Liver (tissue), 9 donors: ENCODE measurements around the gene PIK3CG. TPM values are rescaled to one million over a fixed set of nuclear protein-coding genes. Genes with fewer than 3 reads are reported as not detected.

ENCODE experiments used
- DNase-seq: peaks from one replicate; pipeline ENCODE4 v3.0.0-alpha.2; 2017; ENCODE audit warnings: low spot score
- H3K27ac ChIP-seq, 2 donors: one replicate each; pipeline ENCODE4 v1.7.0; 2013; ENCODE audit warnings: inconsistent platforms in 2 of 2, low read length in 2 of 2, control low read depth in 1 of 2, low read depth in 1 of 2, mild to moderate bottlenecking in 1 of 2
- H3K27me3 ChIP-seq, 4 donors: one replicate each; pipeline versions ENCODE4 v1.6.1 to v1.7.0; 2013; ENCODE audit warnings: low read length in 3 of 4, inconsistent platforms in 1 of 4, mild to moderate bottlenecking in 1 of 4, moderate library complexity in 1 of 4; ENCODE audit not compliant: control insufficient read depth in 4 of 4, insufficient read depth in 4 of 4
- H3K36me3 ChIP-seq, 4 donors: one replicate each; pipeline versions ENCODE4 v1.6.1 to v1.7.0; 2013; ENCODE audit warnings: low read length in 3 of 4, mild to moderate bottlenecking in 3 of 4, low read depth in 1 of 4, moderate library complexity in 1 of 4; ENCODE audit not compliant: control insufficient read depth in 4 of 4, insufficient read depth in 3 of 4
- H3K4me1 ChIP-seq, 4 donors: one replicate each; pipeline versions ENCODE4 v1.6.1 to v1.7.0; 2013; ENCODE audit warnings: low read length in 3 of 4, mild to moderate bottlenecking in 3 of 4, moderate library complexity in 1 of 4; ENCODE audit not compliant: control insufficient read depth in 4 of 4, insufficient read depth in 4 of 4
- H3K4me3 ChIP-seq, 3 donors: one replicate each; pipeline versions ENCODE4 v1.6.1 to v1.7.0; 2013; ENCODE audit warnings: low read length in 3 of 3, control low read depth in 1 of 3, low read depth in 1 of 3, mild to moderate bottlenecking in 1 of 3
- H3K9ac ChIP-seq, 2 donors: one replicate each; pipeline ENCODE4 v1.7.0; 2013; ENCODE audit warnings: low read length in 2 of 2, mild to moderate bottlenecking in 2 of 2, moderate library complexity in 2 of 2, control low read depth in 1 of 2, low read depth in 1 of 2
- H3K9me3 ChIP-seq, 4 donors: one replicate each; pipeline versions ENCODE4 v1.6.1 to v1.7.0; 2013; ENCODE audit warnings: low read length in 3 of 4; ENCODE audit not compliant: control insufficient read depth in 4 of 4
- CTCF ChIP-seq: fragments of 150-350 bp; IDR thresholded peaks from 2 replicates; pipeline ENCODE4 v1.5.1; 2017; ENCODE audit warnings: improper control_type of control experiment, low read depth, low read length; ENCODE audit not compliant: missing input control
- EGR1 ChIP-seq, 2 donors: IDR thresholded peaks; 2 replicates each; pipeline ENCODE4 v1.6.1; 2016 to 2018; ENCODE audit warnings: antibody characterized with exemption in 2 of 2, low read depth in 2 of 2
- FOXA1 ChIP-seq: IDR thresholded peaks from 2 replicates; pipeline ENCODE4 v1.6.1; 2016; ENCODE audit warnings: antibody characterized with exemption
- FOXA2 ChIP-seq: IDR thresholded peaks from 2 replicates; pipeline ENCODE4 v1.6.1; 2016; ENCODE audit warnings: antibody characterized with exemption
- GABPA ChIP-seq, 2 donors: IDR thresholded peaks in 1 of 2; conservative IDR thresholded peaks in 1 of 2; 2 replicates each; pipeline ENCODE4 v1.6.1; 2016; ENCODE audit warnings: antibody characterized with exemption in 2 of 2, mild to moderate bottlenecking in 1 of 2, moderate library complexity in 1 of 2
- HNF4A ChIP-seq, 2 donors: conservative IDR thresholded peaks; 2 replicates each; pipeline ENCODE4 v1.6.1; 2016; ENCODE audit warnings: antibody characterized with exemption in 2 of 2, mild to moderate bottlenecking in 2 of 2
- HNF4G ChIP-seq: IDR thresholded peaks from 2 replicates; pipeline ENCODE4 v1.6.1; 2016; ENCODE audit warnings: antibody characterized with exemption
- JUND ChIP-seq, 2 donors: IDR thresholded peaks; 2 replicates each; pipeline ENCODE4 v1.6.1; 2016; ENCODE audit warnings: antibody characterized with exemption in 2 of 2
- NR2F2 ChIP-seq: IDR thresholded peaks from 2 replicates; pipeline ENCODE4 v1.6.1; 2016; ENCODE audit warnings: antibody characterized with exemption
- RAD21 ChIP-seq, 2 donors: IDR thresholded peaks; 2 replicates each; pipeline ENCODE4 v1.6.1; 2016; ENCODE audit warnings: antibody characterized with exemption in 2 of 2, mild to moderate bottlenecking in 2 of 2
- REST ChIP-seq: IDR thresholded peaks from 2 replicates; pipeline ENCODE4 v1.6.1; 2016; ENCODE audit warnings: antibody characterized with exemption, mild to moderate bottlenecking
- RXRA ChIP-seq, 2 donors: IDR thresholded peaks; 2 replicates each; pipeline ENCODE4 v1.6.1; 2017 to 2018; ENCODE audit warnings: antibody characterized with exemption in 2 of 2, mild to moderate bottlenecking in 1 of 2
- SP1 ChIP-seq: IDR thresholded peaks from 2 replicates; pipeline ENCODE4 v1.6.1; 2018; ENCODE audit warnings: antibody characterized with exemption, mild to moderate bottlenecking
- TAF1 ChIP-seq: conservative IDR thresholded peaks from 2 replicates; pipeline ENCODE4 v1.6.1; 2016; ENCODE audit warnings: antibody characterized with exemption, mild to moderate bottlenecking
- YY1 ChIP-seq: IDR thresholded peaks from 2 replicates; pipeline ENCODE4 v1.6.1; 2016; ENCODE audit warnings: antibody characterized with exemption, mild to moderate bottlenecking
- WGBS: extraction: QIAGEN DNeasy Blood & Tissue Kit; methylation state at CpG from one replicate; pipeline ENCODE4 v1.1.7; 2013; 5-methylcytosine and 5-hydroxymethylcytosine counted together
- polyA plus RNA-seq, 2 donors: library from polyadenylated mRNA; stranded (reverse) in 1 of 2; unstranded in 1 of 2; fragments of 200-250 nt in 1 of 2; fragments of >200 nt in 1 of 2; fragmentation: Nextera tagmentation in 1 of 2; extraction: Ambion mirVana in 1 of 2; gene quantifications; one replicate each; pipeline versions ENCODE4 v1.2.1 to v1.2.3, GENCODE V29; 2013 to 2015
- total RNA-seq, 2 donors: library from RNA; depleted of rRNA; stranded (reverse); fragments of >200 nt; gene quantifications; one replicate each; pipeline ENCODE4 v1.2.3, GENCODE V29; 2014
- TF ChIP-seq, protein P1 (sequence below): IDR thresholded peaks from 2 replicates; pipeline ENCODE4 v1.6.1; 2016; ENCODE audit warnings: antibody characterized with exemption
- TF ChIP-seq, protein P2 (sequence below): IDR thresholded peaks from 2 replicates; pipeline ENCODE4 v1.6.1; 2016; ENCODE audit warnings: antibody characterized with exemption
- TF ChIP-seq, protein P3 (sequence below): IDR thresholded peaks from 2 replicates; pipeline ENCODE4 v1.6.1; 2016; ENCODE audit warnings: antibody characterized with exemption
- donor health status: healthy.
- donor health status: healthy.
- donor health status: healthy.
- donor health status: healthy.
- donor health status: healthy.

PIK3CG gene
- total and polyA plus RNA-seq, 4 donors, result 0.36 to 4.1 (median 1.3) TPM

DNA sequence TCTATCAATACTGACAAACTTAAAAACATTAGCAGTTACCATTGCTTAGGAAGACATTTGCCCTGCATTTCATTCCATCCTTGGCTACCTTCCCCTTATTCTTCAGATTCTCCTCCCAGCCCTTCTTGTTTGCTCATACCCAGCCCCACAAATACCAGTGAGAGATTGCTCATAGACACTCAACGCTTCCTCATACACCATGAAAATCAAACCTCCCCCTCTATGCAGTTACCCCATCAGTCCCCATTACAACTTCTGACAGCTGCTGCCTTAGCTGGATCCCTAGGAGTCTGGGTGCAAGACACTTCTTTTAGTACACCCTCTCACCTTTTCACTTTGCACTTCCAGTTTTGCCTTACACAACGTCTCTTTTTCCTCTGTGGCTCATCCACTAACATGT, 28.3 kb upstream of the PIK3CG start:
- WGBS, result 85% methylated on average over 2 of the region's 2 CpGs
- H3K27me3 ChIP-seq, result no peaks in the 10 kb centered on the region
- no peak overlapping the region for H3K4me3 ChIP-seq
- TF ChIP-seq FOXA1 (no peak), REST (no peak), SP1 (no peak), NR2F2 (no peak), CTCF (no peak), HNF4A (conservative IDR thresholded peaks at IDR 0.05) (no peak), TAF1 (no peak), EGR1 (IDR thresholded peaks at IDR 0.05; ENCODE audit: low read depth in 2 of 2) (no peak), RAD21 (IDR thresholded peaks at IDR 0.05) (no peak), GABPA (IDR thresholded peaks at IDR 0.05 in 1 of 2, conservative IDR thresholded peaks at IDR 0.05 in 1 of 2) (no peak), HNF4G (no peak), JUND (IDR thresholded peaks at IDR 0.05) (no peak), FOXA2 (no peak), RXRA (IDR thresholded peaks at IDR 0.05) (no peak), YY1 (no peak)
- TF ChIP-seq, protein P1, sequence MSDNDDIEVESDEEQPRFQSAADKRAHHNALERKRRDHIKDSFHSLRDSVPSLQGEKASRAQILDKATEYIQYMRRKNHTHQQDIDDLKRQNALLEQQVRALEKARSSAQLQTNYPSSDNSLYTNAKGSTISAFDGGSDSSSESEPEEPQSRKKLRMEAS, result no peak
- TF ChIP-seq, protein P2, sequence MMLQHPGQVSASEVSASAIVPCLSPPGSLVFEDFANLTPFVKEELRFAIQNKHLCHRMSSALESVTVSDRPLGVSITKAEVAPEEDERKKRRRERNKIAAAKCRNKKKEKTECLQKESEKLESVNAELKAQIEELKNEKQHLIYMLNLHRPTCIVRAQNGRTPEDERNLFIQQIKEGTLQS, result no peak
- TF ChIP-seq, protein P3, sequence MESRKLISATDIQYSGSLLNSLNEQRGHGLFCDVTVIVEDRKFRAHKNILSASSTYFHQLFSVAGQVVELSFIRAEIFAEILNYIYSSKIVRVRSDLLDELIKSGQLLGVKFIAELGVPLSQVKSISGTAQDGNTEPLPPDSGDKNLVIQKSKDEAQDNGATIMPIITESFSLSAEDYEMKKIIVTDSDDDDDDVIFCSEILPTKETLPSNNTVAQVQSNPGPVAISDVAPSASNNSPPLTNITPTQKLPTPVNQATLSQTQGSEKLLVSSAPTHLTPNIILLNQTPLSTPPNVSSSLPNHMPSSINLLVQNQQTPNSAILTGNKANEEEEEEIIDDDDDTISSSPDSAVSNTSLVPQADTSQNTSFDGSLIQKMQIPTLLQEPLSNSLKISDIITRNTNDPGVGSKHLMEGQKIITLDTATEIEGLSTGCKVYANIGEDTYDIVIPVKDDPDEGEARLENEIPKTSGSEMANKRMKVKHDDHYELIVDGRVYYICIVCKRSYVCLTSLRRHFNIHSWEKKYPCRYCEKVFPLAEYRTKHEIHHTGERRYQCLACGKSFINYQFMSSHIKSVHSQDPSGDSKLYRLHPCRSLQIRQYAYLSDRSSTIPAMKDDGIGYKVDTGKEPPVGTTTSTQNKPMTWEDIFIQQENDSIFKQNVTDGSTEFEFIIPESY, result no peak
- no peaks in the 10 kb centered on the region for H3K36me3 ChIP-seq
- no peaks in the 10 kb centered on the region for H3K4me1 ChIP-seq
- no peak for DNase-seq
- no peak overlapping the region for H3K27ac ChIP-seq
- H3K9me3 ChIP-seq, result peaks cover 0 to 3% (median 0%) of the 10 kb centered on the region in 4 donors
- no peak overlapping the region for H3K9ac ChIP-seq
